PFSK-1 (cell line): ENCODE results near the gene TP53BP1.

Experiments used
- POLR2AphosphoS5 ChIP-seq: IDR thresholded peaks from 2 replicates; pipeline ENCODE4 v1.6.1; 2012; ENCODE audit warnings: low read depth, mild to moderate bottlenecking, control low read depth, low read length, moderate library complexity
- REST ChIP-seq, 2 experiments: IDR thresholded peaks; 2 replicates each; pipeline versions ENCODE4 v1.6.1 to v1.8.0; 2011 to 2012; ENCODE audit warnings: low read depth in 2 of 2, low read length in 2 of 2, control low read depth in 1 of 2, inconsistent platforms in 1 of 2, mild to moderate bottlenecking in 1 of 2, moderate library complexity in 1 of 2; ENCODE audit not compliant: insufficient read depth in 1 of 2
- TAF1 ChIP-seq: IDR thresholded peaks from 2 replicates; pipeline ENCODE4 v1.6.1; 2012; ENCODE audit warnings: low read length, control low read depth, borderline replicate concordance; ENCODE audit not compliant: insufficient read depth

- TF ChIP-seq REST (IDR thresholded peaks at IDR 0.05; ENCODE audit: insufficient read depth in 1 of 2, low read depth in 2 of 2, low read length in 2 of 2) = no peak
- TF ChIP-seq TAF1 = no peak
- no peak for TF ChIP-seq POLR2AphosphoS5
Measured at GRCh38 chr15:43403616-43404015, 89.3 kb downstream of the TP53BP1 start.
